Measurements from ENCODE around the gene SETBP1. TPM values are rescaled to one million over a fixed set of nuclear protein-coding genes. Genes with fewer than 3 reads are reported as not detected.
A peak's percentile ranks its signal among the peaks of the same experiment; 100 is the strongest.

SETBP1 gene
- total RNA-seq, 1 donor from 2014 or later, result 72.8 TPM

GRCh38 chr18:44730803-44731529, 50.3 kb downstream of the SETBP1 start:
- POLR2A ChIA-PET, result interaction anchor here (0.9 to 13.2 kb wide), 5 partner anchors 10 to 51 kb away, joined by 3 to 111 read pairs (median 4); partner anchors contain the start of gene SETBP1
- Mint-ChIP-seq H3K4me1 (peaks cover 99% of the 10 kb centered on the region), H3K27me3 (no peaks in the 10 kb centered on the region), H3K9me3 (no peaks in the 10 kb centered on the region), H3K27ac (peak overlapping the region; percentile 88), H3K36me3 (ENCODE audit: low read depth) (peaks cover 15% of the 10 kb centered on the region), H3K4me3 (peak overlapping the region; percentile 72)
- CTCF ChIA-PET, result no interaction called here
- TF ChIP-seq CTCF (IDR thresholded peaks at IDR 0.05), result no peak
- ATAC-seq (ENCODE audit: low read depth) (no peak), DNase-seq (no peak)
- intact Hi-C loops (cut with micrococcal nuclease), result loop anchor here (1.0 to 5.0 kb wide), 2 partner anchors 28 to 111 kb away; no protein-coding TSS in a partner anchor

GRCh38 chr18:44731530-44732237, 51.0 kb downstream of the SETBP1 start:
- no peak for TF ChIP-seq CTCF (IDR thresholded peaks at IDR 0.05)
- CTCF ChIA-PET, result no interaction called here
- Mint-ChIP-seq H3K9me3 (no peaks in the 10 kb centered on the region), H3K4me3 (peak overlapping the region; percentile 72), H3K27ac (peak overlapping the region; percentile 88), H3K27me3 (no peaks in the 10 kb centered on the region), H3K4me1 (peaks cover 97% of the 10 kb centered on the region), H3K36me3 (ENCODE audit: low read depth) (peaks cover 18% of the 10 kb centered on the region)
- DNase-seq, result no peak
- peak; percentile 44 for ATAC-seq (ENCODE audit: low read depth)
- POLR2A ChIA-PET, result interaction anchor here (0.8 to 13.2 kb wide), 9 partner anchors 9 to 52 kb away, joined by 3 to 111 read pairs (median 4); partner anchors contain the start of gene SETBP1
- intact Hi-C loops (cut with micrococcal nuclease), result loop anchor here (1.0 to 5.0 kb wide), 2 partner anchors 28 to 111 kb away; no protein-coding TSS in a partner anchor

GRCh38 chr18:44732238-44732563, 51.5 kb downstream of the SETBP1 start:
- Mint-ChIP-seq H3K27ac (peak overlapping the region; percentile 88), H3K27me3 (no peaks in the 10 kb centered on the region), H3K4me3 (peak overlapping the region; percentile 72), H3K36me3 (ENCODE audit: low read depth) (peaks cover 23% of the 10 kb centered on the region), H3K4me1 (peaks cover 97% of the 10 kb centered on the region), H3K9me3 (no peaks in the 10 kb centered on the region)
- ChIA-PET POLR2A (interaction anchor here (0.8 to 13.2 kb wide), 6 partner anchors 9 to 52 kb away, joined by 3 to 111 read pairs (median 4); partner anchors contain the start of gene SETBP1), CTCF (no interaction called here)
- ATAC-seq (ENCODE audit: low read depth), result no peak
- TF ChIP-seq CTCF (IDR thresholded peaks at IDR 0.05), result no peak
- intact Hi-C loops (cut with micrococcal nuclease), result loop anchor here (5.0 kb wide), 1 partner anchor 110 kb away; no protein-coding TSS in a partner anchor
- DNase-seq, result no peak

GRCh38 chr18:44732599-44732998, 51.9 kb downstream of the SETBP1 start:
- Mint-ChIP-seq H3K4me1 (peaks cover 95% of the 10 kb centered on the region), H3K36me3 (ENCODE audit: low read depth) (peaks cover 26% of the 10 kb centered on the region), H3K27ac (no peak overlapping the region), H3K27me3 (no peaks in the 10 kb centered on the region), H3K4me3 (peak overlapping the region; percentile 72), H3K9me3 (no peaks in the 10 kb centered on the region)
- intact Hi-C loops (cut with micrococcal nuclease), result loop anchor here (5.0 kb wide), 1 partner anchor 110 kb away; no protein-coding TSS in a partner anchor
- TF ChIP-seq CTCF (IDR thresholded peaks at IDR 0.05), result no peak
- ChIA-PET CTCF (no interaction called here), POLR2A (interaction anchor here (0.8 to 13.2 kb wide), 11 partner anchors 10 to 53 kb away, joined by 3 to 111 read pairs (median 4); partner anchors contain the start of gene SETBP1)
- no peak for ATAC-seq (ENCODE audit: low read depth)
- DNase-seq, result no peak
